NCI-H2171 treated with DMSO at 0.1 percent for 48 hours (cell line): ENCODE measurements around the gene GSTM4.

ENCODE experiments used
- DNase-seq: peaks from one replicate; lab custom pipeline; 2025; lab: John Stamatoyannopoulos, UW

GSTM4 gene

DNA sequence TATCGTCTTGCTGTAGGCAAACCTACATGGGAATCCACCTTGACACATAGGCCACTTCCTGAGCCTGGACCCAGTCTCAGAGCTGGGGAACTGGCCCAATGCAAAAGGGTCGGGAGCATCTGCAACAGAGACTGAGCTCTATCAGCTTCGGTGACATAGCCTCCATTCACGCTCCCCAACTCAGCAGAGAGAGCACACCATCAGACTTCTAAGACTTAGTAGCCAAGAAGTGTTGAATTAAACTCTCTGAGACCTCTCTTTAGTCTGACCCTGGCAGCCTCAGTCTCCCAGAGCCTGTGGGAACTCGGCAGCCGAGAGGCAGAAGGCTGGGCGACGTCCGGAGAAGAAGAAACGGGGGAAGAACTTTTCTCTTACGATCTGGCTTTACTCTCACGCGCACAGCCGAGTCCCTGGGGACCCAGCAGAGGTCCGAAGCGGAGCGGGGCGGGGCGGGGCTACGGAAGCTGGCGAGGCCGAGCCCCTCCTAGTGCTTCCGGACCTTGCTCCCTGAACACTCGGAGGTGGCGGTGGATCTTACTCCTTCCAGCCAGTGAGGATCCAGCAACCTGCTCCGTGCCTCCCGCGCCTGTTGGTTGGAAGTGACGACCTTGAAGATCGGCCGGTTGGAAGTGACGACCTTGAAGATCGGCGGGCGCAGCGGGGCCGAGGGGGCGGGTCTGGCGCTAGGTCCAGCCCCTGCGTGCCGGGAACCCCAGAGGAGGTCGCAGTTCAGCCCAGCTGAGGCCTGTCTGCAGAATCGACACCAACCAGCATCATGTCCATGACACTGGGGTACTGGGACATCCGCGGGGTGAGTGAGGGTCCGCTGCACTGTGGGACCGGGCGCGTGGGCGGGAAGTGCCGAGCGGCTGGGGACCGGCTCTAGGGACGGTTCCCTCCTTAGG lies at the start of gene GSTM4:
GSTM4 (plus strand) TSS at position 485 of the 905 bp plus-strand sequence; CDS start at position 776, 291 bp downstream.
- no peak for DNase-seq

DNA sequence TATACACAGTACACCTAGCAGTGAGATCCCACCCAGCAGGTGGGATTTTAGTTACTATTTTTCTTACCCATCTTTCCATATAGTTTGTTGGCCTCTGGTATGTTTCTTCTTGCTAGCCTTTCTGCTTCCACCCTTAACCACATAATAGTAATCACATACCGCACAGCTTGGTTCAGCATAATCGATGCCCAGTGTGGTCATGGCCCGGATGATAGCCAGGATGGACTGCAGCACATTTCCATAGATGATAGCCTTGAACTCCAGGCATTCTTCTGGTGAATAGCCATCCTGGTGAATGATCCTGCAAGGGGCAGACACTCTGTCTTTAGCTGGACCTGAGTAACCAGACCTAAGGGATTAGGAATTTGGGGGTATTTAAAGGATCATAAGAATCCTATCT lies 46.0 kb upstream of the GSTM4 start:
- no peak for DNase-seq

DNA sequence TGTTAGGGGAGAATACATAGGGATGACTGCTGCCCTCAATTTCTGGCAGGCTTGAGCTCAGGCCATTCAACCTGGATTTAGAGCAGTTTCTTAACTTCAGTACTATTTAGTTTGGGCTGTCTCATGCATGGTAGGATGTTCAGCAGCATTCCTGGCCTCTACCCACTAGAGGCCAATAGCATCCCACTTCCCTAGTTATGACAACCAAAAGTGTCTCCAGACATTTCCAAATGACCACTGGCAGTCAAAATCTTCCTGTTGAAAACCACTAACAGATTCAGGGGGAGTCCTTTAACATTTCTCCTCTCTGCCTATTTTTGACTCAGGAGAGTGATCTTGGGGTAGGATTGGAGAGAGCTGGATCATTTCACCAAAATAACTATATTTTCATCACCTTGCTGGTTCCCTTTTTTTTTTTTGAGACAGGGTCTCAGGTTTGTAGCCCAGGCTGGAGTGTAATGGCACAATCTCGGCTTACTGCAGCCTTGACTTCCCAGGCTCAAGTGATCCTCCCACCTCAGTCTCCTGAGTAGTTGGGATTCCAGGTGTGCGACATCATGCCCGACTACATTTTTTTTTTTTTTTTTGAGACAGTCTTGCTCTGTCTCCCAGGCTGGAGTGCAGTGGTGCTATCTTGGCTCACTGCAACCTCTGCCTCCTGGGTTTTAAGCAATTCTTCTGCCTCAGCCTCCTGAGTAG lies 45.1 kb upstream of the GSTM4 start:
- DNase-seq: no peak

DNA sequence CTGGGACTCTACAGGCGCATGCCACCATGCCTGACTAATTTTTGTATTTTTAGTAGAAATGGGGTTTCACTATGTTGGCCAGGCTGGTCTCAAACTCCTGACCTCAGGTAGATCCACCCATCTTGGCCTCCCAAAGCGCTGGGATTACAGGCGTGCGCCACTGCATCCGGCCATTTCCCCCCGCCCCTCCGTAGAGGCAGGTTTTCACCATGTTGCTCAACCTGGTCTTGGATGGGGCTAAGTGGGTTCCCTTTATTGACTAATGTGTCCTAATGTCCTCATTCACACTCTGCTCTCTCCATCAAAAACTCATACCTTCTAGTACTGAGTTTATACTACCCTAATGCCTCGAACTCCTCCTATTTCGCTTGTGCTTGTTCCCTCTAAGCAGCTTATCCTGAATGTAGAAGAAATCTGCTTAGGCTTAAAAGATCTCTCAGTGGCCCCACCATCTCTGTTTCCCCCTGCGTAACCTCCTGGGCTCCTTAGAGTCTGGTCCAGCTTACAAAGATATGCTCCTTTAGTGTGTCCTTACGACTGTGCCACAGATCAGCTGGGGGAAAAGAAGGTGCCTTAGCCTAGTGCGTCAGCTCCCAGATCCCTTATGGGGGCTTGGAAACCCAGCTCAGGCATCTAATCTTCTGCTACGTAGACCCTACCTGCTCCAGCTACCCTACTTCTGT lies 44.5 kb upstream of the GSTM4 start:
- no peak for DNase-seq

DNA sequence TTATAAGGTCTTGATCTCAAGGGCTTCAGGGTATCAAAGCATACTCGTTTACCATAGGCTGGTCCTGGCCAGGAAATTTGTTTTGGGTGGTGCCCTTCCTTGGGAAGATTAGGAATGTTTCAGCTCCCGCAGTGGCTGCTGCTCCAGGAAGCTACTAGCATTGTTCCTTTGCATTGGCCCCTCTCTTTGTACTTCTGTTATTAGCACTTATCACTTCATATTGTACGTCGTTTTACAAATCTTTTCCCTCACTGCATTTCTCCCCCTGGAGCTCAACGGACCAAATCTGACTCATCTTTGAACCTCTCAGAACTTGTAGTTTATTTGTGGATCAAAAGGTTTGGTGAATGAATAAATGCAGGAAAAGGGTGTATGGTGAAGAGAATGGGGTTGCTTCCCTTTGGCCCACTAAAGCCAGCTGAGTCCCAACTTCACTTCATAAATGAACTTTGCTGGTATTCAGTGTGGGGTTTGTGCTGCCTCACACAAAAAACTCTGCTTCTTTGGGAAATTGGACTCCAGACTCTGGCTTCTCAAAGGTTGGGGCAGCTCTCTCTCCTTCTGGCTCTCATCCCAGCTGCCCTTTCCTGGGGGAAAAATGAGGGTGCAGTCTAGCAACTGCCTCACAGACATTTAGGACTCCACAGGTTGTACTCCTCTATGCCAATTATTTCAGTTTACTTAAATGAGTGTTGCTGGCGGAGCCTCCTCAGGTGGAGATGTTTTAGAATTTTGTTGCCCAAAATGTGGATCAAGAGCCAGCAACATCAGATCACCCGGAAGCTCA lies 42.3 kb upstream of the GSTM4 start:
- no peak for DNase-seq

DNA sequence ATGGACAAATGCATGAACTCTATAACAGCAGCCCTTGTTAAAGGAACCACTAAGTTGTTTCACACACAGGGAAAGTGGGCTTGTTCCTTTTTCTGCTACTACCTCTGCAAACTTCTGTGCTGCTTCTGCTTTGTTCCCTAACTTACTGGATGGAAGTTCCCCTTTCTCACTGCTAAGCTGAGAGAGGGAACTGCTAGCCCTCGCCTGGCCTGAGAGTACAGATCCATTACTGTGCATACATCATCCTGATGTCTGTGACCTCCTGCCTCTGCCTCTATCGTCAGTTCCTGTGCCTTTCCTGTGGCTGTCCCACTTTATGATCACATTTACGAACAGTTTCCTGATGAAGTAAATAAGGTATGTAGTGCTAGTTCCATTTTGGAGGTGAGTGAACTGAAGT lies 40.0 kb upstream of the GSTM4 start:
- no peak for DNase-seq

DNA sequence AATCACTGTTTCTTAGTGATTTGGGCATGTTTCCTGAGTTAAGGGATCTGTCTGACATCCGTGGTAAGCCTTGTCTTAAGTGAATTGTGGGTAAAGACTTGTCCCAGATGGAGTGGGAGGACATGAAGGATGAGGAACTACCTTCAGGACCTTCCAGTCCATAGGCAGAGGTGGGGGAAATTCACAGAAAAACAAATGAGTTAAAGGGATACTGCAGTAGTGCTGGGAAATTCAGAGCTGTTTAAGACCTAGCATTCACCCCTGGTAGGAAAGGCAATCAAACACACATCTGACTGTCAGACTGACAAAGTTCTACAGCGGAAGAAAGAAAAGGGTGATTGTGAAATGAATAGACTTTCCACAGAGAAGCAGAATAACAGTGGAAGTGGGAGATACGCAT lies 39.5 kb upstream of the GSTM4 start:
- DNase-seq: no peak

DNA sequence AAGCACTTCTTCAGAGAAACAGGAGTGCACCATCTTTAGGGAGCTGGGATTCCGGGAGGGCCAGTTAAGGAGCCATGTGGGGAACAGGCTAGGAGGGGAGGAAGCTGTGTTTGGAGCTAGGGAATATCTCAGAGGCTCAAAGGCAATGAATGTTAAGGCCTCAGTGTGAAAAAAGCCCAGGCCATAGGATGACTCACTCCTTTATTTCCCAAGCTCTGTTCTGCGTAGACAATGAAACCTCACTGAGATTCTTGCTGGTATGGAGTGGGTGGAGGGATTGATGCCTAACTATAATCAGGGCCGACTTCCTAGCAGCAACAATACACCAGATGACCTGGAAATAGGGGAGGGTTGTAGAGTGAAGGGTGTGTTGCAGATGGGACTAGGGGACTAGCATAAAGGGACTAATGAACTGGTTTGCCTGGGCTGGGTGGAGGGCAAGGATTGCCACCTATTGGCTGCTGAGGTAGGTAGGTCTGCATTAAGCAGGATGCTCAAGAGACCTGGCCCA lies 38.6 kb upstream of the GSTM4 start:
- DNase-seq: no peak

DNA sequence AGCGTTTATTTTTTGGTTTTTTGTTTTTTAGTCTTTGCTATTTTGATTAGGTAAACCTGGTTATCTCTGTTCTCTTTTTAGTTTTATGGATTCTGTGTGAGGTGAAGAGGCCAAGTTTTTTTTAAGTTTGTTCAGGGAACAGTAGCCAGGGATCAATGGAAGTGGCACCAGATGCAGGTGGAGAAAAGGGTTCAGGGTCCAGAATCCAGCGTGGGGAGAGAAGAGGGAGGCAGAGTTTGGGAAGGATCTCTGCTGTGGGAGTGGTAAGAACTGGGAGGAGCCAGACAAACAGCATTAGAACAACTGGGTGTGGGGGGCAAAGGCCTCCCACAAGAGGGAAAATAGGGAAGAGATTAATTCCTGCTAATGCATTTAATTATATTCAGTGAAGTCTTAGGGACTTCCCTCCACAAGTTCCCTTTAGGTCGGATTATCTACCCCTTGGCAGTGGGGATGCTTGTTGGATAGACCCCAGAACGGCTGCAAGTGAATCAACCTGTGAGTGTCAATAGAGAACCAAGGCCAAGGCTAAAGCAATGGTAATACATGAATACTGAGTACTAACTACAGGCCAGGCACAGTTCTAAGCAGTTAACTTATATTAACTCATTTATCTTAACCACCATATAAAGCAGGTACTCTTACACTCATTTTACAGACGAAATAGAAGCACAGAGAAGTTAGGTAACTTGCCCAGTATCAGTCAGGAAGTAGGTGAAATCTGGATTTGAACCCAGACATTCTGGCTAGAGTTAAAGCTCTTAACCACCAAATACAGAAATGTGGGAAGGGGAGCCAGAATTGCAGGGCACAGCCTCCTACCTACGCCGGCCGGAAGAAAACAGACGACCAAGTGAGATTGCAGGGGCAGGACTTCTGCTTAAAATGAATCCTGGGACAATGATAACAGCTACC lies 37.0 kb upstream of the GSTM4 start:
- DNase-seq: no peak

DNA sequence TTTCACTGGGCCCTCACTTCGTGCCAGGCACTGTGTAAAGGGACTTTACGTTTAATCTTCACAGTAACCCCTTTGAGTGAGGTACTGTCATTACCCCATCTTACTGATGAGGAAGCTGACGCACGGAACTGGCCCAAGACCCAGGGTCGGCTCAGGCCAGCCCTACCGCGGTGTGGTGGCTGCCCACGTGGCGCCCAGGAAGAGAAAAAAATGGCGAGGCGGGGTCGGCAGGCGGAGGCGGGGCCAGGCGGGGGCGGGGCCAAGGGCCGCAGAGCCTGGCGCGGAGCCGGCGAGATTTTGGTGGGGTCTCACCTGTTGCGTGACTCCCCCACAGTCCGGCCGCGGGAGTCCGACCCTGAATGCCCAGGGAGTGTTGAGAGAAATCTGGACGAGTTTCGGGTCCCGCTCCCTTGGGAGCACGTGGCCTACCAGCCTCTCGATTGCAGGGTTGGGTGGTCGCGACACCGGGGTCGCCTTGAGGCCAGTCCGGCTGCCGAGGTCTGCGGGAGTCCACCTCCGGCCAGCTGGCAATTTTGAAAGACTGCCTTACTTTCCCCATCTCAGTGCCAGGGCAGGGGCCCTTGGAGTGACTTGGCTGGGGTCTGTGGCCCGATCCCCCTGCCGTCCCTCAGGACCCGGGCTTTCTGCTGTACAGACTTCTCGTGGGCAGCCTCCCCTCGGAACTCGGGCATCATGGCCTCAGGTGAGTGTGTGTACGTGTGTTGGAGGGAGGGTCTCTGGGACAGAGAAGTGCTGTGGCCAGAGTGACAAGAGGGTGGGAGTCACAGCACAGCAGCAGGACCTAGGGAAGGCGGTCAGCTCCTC lies 36.1 kb upstream of the GSTM4 start, which contains the start of the genes AMPD2 and GNAT2:
AMPD2 (plus strand) TSS at position 262 of the 825 bp plus-strand sequence. CDS start 1,339 bp downstream, outside the sequence.
GNAT2 (minus strand) TSS at position 41 of the 825 bp plus-strand sequence. CDS start 6,746 bp downstream, outside the sequence.
- peak; percentile 61 for DNase-seq

DNA sequence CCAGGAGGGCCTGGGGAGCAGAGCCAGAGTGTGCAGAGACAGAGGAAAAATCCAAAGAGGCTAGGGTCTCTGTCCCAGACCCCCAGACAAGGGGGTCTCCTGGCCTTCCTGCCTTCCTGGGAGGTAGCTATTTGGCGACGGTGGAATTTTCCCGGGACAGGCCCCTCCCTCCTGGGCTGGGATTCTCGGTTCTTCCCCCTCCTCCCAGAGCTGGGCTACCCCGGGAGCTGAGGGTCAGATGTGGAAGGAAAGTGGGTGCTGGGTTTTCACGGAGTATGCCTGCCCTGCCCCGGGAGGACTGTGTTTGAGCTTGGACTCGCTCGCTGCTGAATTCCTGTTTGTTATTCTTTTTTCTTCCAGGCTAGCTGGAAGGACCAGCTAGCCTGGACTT lies 35.5 kb upstream of the GSTM4 start:
- no peak for DNase-seq

DNA sequence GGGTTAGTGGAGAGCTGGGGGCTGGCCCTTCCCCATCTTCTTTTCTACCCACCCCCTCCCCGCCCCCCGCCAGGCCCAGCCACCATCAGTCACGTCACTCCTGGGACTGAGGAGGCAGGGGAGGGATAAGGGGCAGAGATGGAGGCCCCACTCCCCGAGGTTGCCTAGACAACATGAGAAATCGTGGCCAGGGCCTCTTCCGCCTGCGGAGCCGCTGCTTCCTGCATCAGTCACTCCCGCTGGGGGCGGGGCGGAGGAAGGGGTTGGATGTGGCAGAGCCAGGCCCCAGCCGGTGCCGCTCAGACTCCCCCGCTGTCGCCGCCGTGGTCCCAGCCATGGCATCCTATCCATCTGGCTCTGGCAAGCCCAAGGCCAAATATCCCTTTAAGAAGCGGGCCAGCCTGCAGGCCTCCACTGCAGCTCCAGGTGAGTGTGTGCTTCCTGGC lies 35.0 kb upstream of the GSTM4 start:
- DNase-seq: peak; percentile 93

DNA sequence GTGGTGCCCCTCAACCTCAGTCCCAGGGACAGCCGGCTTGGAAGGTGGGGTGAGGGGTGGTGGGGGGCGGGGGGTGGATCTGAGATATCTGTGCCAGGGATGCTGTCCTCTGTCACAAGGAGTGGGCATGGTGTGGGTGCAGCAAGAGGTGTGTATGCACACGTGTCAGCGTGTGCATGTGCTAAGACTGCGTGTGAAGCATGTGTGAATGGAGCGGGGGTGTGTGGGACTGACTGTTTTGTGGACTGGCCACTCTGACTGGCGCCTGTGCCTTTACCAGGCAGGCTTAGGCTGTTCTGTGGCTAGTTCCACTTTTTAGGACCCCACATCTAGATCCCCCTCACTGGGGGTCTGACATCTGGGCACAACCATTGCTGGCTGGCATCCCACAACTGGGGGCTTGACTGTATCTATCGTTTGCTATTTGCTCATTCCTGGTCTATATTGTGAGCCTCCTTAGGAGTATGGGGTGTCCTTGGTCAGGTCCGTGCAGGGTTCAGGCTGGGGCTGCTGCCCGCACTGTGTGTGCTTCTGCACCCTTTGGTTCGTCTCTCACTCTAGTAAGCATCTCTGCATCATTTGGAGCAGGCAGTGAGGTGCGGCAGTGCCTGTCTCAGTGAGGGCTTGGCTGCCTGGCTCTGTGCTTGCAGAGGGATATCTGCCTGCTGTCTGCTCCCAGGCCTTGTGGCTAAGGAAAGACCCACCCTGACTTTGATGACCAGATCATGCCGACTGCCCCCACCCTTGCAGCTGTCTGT lies 34.3 kb upstream of the GSTM4 start:
- no peak for DNase-seq

DNA sequence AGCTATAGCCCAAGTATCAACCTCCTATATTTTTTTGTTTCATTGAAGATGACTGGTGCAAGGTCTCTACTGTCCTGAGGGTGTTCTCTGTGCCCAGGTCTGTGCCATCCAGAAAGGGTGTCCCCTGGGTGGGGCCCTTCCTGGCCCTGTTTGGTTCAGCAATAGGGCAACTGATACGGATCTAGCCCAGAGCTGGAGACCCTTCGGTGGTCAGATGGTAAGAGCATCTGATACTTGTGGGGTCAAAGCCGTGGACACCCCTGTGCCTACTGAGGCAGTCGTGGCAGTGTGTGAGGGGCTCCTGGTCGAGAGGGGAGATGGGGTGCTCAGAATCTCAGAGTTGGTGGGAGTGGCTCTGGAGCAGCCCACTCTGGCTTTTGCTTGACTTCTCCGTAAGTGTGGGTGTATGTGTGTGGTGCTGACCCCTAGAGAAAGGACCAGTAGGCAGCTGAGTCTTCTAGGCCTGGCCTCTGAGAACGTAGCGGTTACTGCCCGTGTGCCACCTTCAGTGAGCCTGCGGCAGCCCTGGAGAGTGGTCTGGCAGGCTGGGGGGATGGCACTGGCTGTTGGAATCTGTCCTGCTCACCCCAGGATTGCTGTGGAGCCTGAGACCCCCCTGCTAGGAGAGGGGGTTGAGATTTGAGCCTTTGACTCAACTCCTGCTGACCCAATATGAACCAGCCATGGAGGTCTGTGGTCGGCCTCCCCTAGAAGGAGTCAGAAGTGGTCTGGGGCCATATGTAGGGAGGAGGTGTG lies 33.6 kb upstream of the GSTM4 start:
- no peak for DNase-seq

DNA sequence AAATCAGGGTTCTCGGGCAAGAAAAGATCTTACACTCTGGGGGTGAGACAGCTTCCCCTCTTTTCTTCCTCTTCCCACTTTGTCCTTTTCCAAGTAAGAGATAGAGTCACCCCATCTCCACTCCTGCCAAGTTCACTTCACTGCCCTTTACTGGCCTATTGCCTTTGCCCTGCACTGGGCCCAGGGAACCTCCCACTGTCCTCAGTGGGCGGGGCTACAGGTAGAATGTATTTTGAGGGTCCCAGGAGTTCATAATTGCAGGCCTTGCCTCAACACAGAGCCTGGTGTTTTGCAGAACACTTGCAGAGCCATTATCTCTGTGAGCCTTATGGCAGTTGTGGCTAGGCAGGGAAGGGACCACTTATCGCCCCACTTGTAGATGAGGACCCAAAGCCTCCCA lies 33.0 kb upstream of the GSTM4 start:
- no peak for DNase-seq

DNA sequence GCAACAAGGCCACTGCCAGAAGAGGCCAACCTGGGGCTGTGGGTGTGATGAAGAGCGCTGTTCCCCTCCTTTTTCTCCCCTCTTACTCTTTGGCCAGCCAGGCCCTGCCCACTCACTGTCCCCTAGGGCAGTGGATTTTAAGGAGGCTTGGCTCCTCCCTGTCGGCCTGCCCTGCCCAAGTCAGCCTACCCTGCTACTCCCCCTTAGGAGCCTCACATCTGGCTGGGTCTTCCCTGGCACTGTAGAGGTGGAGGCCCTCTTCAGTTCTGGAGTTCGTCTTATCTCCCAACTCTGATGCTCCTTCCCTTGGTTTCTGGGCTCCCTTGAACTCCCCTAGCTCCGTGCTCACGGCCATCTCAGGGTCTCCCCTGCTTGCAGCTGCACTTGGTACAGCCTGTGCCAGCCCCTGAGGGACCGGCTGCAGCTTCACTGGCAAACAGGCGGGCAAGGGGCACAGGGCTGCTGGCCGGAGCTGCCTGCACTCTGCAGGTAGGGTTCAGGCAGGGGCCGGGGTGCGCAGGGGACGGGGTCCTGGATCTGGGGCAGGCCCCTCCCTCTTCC lies 32.2 kb upstream of the GSTM4 start:
- DNase-seq: no peak

DNA sequence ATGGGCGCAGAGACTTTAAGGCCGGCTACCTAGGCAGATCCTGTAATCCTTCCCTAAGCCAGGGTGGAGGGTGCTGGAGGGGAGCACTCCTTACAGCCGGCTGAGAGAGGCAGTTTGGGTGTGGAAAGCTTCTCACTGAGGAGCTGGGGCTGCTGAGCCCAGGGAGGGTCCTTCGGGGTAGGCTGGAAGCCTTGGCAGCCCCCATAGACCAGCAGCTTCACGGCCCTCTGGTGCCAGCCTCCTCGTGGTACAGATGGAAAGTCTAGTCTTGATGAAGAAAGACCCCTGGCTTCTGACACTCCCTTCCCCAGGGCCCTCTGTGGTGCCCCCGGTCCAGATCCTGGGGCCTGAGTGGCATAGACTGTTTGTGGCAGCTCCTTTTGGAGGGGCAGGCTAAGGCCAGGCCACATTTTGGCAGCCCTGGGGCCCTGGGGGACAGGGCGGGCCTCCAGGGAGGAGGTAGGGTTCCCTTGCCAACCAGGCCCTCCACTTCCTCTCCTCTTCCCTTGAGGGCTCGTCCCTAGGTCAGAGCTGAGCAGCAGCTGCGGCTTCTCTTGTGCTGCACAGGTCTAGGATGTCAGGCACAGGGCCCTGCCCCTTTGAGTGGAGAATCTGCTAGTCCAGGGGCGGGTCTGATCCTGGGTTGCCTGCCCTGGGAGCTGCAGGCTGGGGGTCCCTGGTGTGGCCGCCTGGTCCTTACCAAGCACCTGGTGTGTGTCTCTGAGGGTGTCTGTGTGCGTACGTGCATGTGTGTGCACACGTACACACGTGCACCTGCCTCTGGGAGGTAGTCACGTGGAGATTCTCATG lies 31.5 kb upstream of the GSTM4 start:
- peak; percentile 72 for DNase-seq
